ENCODE data around the gene SH3RF2. TPM values are rescaled to one million over a fixed set of nuclear protein-coding genes. Genes with fewer than 3 reads are reported as not detected.

SH3RF2 gene
- total and polyA plus RNA-seq, 2 of the 13 experiments (the other 11 are each of a cell fraction or from before 2014, with no cell fraction given) = 2.6 to 3.7 TPM

DNA sequence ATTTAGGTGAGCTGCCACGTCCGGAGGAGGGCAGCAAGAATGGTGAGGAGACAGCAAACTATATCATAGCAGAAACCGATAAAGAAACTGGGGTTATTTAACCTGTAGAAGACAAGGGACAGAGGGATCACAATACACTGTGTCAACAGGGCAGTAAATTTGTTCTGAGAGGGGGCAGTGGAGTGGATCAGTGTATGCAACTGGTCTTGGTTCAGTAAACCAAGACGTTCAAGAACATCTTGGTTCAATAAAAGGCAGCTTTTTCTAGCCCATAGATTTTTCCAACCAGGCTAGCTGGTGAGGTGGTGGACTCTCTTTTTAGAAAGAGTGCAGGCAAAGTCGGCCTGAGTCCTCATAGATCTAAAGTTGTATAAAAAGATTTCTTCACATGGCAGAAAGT lies 113.7 kb downstream of the SH3RF2 start (continued):
- TF ChIP-seq, protein P1, sequence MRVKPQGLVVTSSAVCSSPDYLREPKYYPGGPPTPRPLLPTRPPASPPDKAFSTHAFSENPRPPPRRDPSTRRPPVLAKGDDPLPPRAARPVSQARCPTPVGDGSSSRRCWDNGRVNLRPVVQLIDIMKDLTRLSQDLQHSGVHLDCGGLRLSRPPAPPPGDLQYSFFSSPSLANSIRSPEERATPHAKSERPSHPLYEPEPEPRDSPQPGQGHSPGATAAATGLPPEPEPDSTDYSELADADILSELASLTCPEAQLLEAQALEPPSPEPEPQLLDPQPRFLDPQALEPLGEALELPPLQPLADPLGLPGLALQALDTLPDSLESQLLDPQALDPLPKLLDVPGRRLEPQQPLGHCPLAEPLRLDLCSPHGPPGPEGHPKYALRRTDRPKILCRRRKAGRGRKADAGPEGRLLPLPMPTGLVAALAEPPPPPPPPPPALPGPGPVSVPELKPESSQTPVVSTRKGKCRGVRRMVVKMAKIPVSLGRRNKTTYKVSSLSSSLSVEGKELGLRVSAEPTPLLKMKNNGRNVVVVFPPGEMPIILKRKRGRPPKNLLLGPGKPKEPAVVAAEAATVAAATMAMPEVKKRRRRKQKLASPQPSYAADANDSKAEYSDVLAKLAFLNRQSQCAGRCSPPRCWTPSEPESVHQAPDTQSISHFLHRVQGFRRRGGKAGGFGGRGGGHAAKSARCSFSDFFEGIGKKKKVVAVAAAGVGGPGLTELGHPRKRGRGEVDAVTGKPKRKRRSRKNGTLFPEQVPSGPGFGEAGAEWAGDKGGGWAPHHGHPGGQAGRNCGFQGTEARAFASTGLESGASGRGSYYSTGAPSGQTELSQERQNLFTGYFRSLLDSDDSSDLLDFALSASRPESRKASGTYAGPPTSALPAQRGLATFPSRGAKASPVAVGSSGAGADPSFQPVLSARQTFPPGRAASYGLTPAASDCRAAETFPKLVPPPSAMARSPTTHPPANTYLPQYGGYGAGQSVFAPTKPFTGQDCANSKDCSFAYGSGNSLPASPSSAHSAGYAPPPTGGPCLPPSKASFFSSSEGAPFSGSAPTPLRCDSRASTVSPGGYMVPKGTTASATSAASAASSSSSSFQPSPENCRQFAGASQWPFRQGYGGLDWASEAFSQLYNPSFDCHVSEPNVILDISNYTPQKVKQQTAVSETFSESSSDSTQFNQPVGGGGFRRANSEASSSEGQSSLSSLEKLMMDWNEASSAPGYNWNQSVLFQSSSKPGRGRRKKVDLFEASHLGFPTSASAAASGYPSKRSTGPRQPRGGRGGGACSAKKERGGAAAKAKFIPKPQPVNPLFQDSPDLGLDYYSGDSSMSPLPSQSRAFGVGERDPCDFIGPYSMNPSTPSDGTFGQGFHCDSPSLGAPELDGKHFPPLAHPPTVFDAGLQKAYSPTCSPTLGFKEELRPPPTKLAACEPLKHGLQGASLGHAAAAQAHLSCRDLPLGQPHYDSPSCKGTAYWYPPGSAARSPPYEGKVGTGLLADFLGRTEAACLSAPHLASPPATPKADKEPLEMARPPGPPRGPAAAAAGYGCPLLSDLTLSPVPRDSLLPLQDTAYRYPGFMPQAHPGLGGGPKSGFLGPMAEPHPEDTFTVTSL (CRISPR knock-in tag; IDR thresholded peaks at IDR 0.05; ENCODE audit: borderline replicate concordance) = no peak
- no peak for TF ChIP-seq HMGXB4 (CRISPR knock-in tag; IDR thresholded peaks at IDR 0.05; ENCODE audit: borderline replicate concordance in 1 of 2, low read depth in 1 of 2)
- TF ChIP-seq TMF1 (CRISPR knock-in tag; IDR thresholded peaks at IDR 0.05; ENCODE audit: low read depth) = no peak
- TF ChIP-seq NR2C2 (CRISPR knock-in tag; IDR thresholded peaks at IDR 0.05; ENCODE audit: borderline replicate concordance) = no peak
- no peak for TF ChIP-seq RNF2 (conservative IDR thresholded peaks at IDR 0.05; ENCODE audit: low read depth)
- no peak for TF ChIP-seq FOSL2 (CRISPR knock-in tag; IDR thresholded peaks at IDR 0.05)
- no peak for TF ChIP-seq ZNF605 (CRISPR knock-in tag; IDR thresholded peaks at IDR 0.05)
- no peak for TF ChIP-seq ZNF382 (CRISPR knock-in tag; IDR thresholded peaks at IDR 0.05; ENCODE audit: borderline replicate concordance)
